H1 (cell line): ENCODE measurements around the gene GADD45A. TPM values are rescaled to one million over a fixed set of nuclear protein-coding genes. Genes with fewer than 3 reads are reported as not detected.
A peak's percentile ranks its signal among the peaks of the same experiment; 100 is the strongest.

Experiments used
- CTCF ChIA-PET: fragments of 300-600 bp; sonication (Branson Sonifier 250); formaldehyde crosslinking; loops from one replicate; lab custom pipeline; 2021; ENCODE audit not compliant: partially characterized antibody; lab: Charles Lee
- POLR2A ChIA-PET: fragments of 300-600 bp; sonication (Branson Sonifier 250); formaldehyde crosslinking; loops from one replicate; lab custom pipeline; 2021; ENCODE audit warnings: inconsistent platforms; ENCODE audit not compliant: partially characterized antibody; lab: Charles Lee
- DNase-seq, 2 experiments: peaks; one replicate each; pipeline versions ENCODE4 v3.0.0 to v3.0.0-alpha.2; 2010 to 2022; ENCODE audit warnings: low spot score in 2 of 2, low read depth in 1 of 2, mixed read lengths in 1 of 2
- FAIRE-seq: peaks from 2 replicates; lab custom pipeline; 2011; peaks lifted over from hg19 to GRCh38; lab: Jason Lieb, UNC
- H2AFZ ChIP-seq: 2 replicates; pipeline ENCODE4 v1.8.1; 2012; ENCODE audit warnings: low read length, inconsistent platforms
- H2AK5ac ChIP-seq: 2 replicates; pipeline ENCODE4 v1.6.1; 2013; ENCODE audit warnings: low read depth, low read length
- H2BK120ac ChIP-seq: replicated peaks from 2 replicates; pipeline ENCODE3; 2013; ENCODE audit warnings: low read depth, low read length, inconsistent platforms
- H2BK12ac ChIP-seq: 2 replicates; pipeline ENCODE4 v1.6.1; 2013; ENCODE audit warnings: low read depth, low read length
- H2BK15ac ChIP-seq: 2 replicates; pipeline ENCODE4 v1.6.1; 2013; ENCODE audit warnings: low read length
- H2BK20ac ChIP-seq: 2 replicates; pipeline ENCODE4 v1.6.1; 2013; ENCODE audit warnings: low read length
- H2BK5ac ChIP-seq: 2 replicates; pipeline ENCODE4 v1.6.1; 2013; ENCODE audit warnings: low read depth, low read length
- H3K14ac ChIP-seq: 2 replicates; pipeline ENCODE4 v1.6.1; 2013; ENCODE audit warnings: inconsistent platforms; ENCODE audit not compliant: insufficient read length
- H3K18ac ChIP-seq: 2 replicates; pipeline ENCODE4 v1.6.1; 2013; ENCODE audit warnings: low read length; ENCODE audit errors: extremely low read depth
- H3K23ac ChIP-seq: 2 replicates; pipeline ENCODE4 v1.6.1; 2013; ENCODE audit warnings: inconsistent platforms; ENCODE audit not compliant: insufficient read length
- H3K23me2 ChIP-seq: 2 replicates; pipeline ENCODE4 v1.6.1; 2013; ENCODE audit warnings: low read depth, low read length
- H3K27ac ChIP-seq: 2 replicates; pipeline ENCODE4 v1.6.1; 2011; ENCODE audit warnings: low read depth, low read length, inconsistent platforms
- H3K27me3 ChIP-seq, 4 experiments: replicated peaks in 1 of 4; 1 replicate in 1 of 4; 2 replicates in 3 of 4; pipeline versions ENCODE4 v1.6.1 to v1.8.1; 2011 to 2013; ENCODE audit warnings: low read length in 3 of 4, mild to moderate bottlenecking in 3 of 4, inconsistent platforms in 2 of 4, mixed read lengths in 2 of 4, moderate library complexity in 1 of 4; ENCODE audit not compliant: control insufficient read depth in 3 of 4, insufficient read depth in 3 of 4; ENCODE audit errors: extremely low read depth in 1 of 4
- H3K36me3 ChIP-seq, 4 experiments: 2 replicates each; pipeline versions ENCODE4 v1.6.1 to v1.8.1; 2011 to 2013; ENCODE audit warnings: mild to moderate bottlenecking in 4 of 4, low read length in 3 of 4, moderate library complexity in 2 of 4, control low read depth in 1 of 4, inconsistent platforms in 1 of 4; ENCODE audit not compliant: insufficient read depth in 4 of 4, control insufficient read depth in 2 of 4
- H3K4ac ChIP-seq: replicated peaks from 2 replicates; pipeline ENCODE3; 2013; ENCODE audit warnings: low read length, low read depth, mixed read lengths, inconsistent platforms; ENCODE audit not compliant: insufficient read length
- H3K4me1 ChIP-seq, 4 experiments: replicated peaks in 1 of 4; 1 replicate in 1 of 4; 2 replicates in 3 of 4; pipeline versions ENCODE4 v1.6.1 to v1.8.1; 2011 to 2013; ENCODE audit warnings: low read length in 3 of 4, inconsistent platforms in 2 of 4, mixed read lengths in 1 of 4; ENCODE audit not compliant: insufficient read depth in 4 of 4, control insufficient read depth in 3 of 4
- H3K4me2 ChIP-seq, 2 experiments: 2 replicates each; pipeline versions ENCODE4 v1.6.1 to v1.8.1; 2011 to 2013; ENCODE audit warnings: low read depth in 2 of 2, low read length in 2 of 2, control low read depth in 1 of 2, inconsistent platforms in 1 of 2, mild to moderate bottlenecking in 1 of 2; ENCODE audit not compliant: insufficient read depth in 1 of 2
- H3K4me3 ChIP-seq, 4 experiments: fragments of 200-600, 300-600 bp in 1 of 4; sonication (generic), shearing (Covaris generic), sonication (Bioruptor Twin) in 1 of 4; 2 replicates each; pipeline versions ENCODE4 v1.5.1 to v1.8.1; 2011 to 2016; ENCODE audit warnings: low read length in 4 of 4, low read depth in 3 of 4, control low read depth in 2 of 4, inconsistent platforms in 2 of 4, mild to moderate bottlenecking in 2 of 4, mixed read lengths in 1 of 4, moderate library complexity in 1 of 4; ENCODE audit not compliant: insufficient read depth in 2 of 4; ENCODE audit errors: extremely low read depth in 1 of 4
- H3K56ac ChIP-seq: replicated peaks from 2 replicates; pipeline ENCODE3; 2013; ENCODE audit warnings: low read depth, mild to moderate bottlenecking, mixed read lengths, low read length, inconsistent platforms; ENCODE audit not compliant: insufficient read length
- H3K79me1 ChIP-seq: 2 replicates; pipeline ENCODE4 v1.6.1; 2013; ENCODE audit warnings: low read depth, low read length, control low read depth
- H3K79me2 ChIP-seq, 2 experiments: 2 replicates each; pipeline versions ENCODE4 v1.6.1 to v1.8.1; 2012 to 2013; ENCODE audit warnings: low read length in 2 of 2, mild to moderate bottlenecking in 2 of 2, inconsistent platforms in 1 of 2; ENCODE audit not compliant: insufficient read depth in 2 of 2, control insufficient read depth in 1 of 2
- H3K9ac ChIP-seq, 4 experiments: replicated peaks in 1 of 4; 1 replicate in 1 of 4; 2 replicates in 3 of 4; pipeline versions ENCODE4 v1.6.1 to v1.8.1; 2011 to 2013; ENCODE audit warnings: low read depth in 3 of 4, low read length in 3 of 4, control low read depth in 2 of 4, mild to moderate bottlenecking in 2 of 4, moderate library complexity in 2 of 4, inconsistent platforms in 1 of 4; ENCODE audit errors: extremely low read depth in 1 of 4
- H3K9me3 ChIP-seq, 2 experiments: 2 replicates each; pipeline versions ENCODE4 v1.6.1 to v1.8.1; 2012 to 2013; ENCODE audit warnings: mild to moderate bottlenecking in 2 of 2, moderate library complexity in 2 of 2, control low read depth in 1 of 2, inconsistent platforms in 1 of 2, low read depth in 1 of 2, low read length in 1 of 2, mixed read lengths in 1 of 2; ENCODE audit not compliant: insufficient read depth in 2 of 2
- H4K20me1 ChIP-seq, 2 experiments: replicated peaks in 1 of 2; 2 replicates each; pipeline versions ENCODE3 to v1.8.1; 2011 to 2013; ENCODE audit warnings: inconsistent platforms in 2 of 2, low read length in 2 of 2, mild to moderate bottlenecking in 1 of 2; ENCODE audit not compliant: insufficient read depth in 2 of 2, control insufficient read depth in 1 of 2
- H4K5ac ChIP-seq: 2 replicates; pipeline ENCODE4 v1.6.1; 2013; ENCODE audit warnings: low read length, low read depth, mixed read lengths, inconsistent platforms; ENCODE audit not compliant: insufficient read length
- H4K8ac ChIP-seq: 2 replicates; pipeline ENCODE4 v1.8.0; 2013; ENCODE audit warnings: mild to moderate bottlenecking, moderate library complexity, low read length, inconsistent platforms; ENCODE audit not compliant: insufficient read depth; ENCODE audit errors: extremely low read depth
- H4K91ac ChIP-seq: replicated peaks from 2 replicates; pipeline ENCODE3; 2013; ENCODE audit warnings: low read length, mixed read lengths, inconsistent platforms; ENCODE audit not compliant: insufficient read length
- CBX8 ChIP-seq: fragments of 300-800, 300-1000 bp; sonication (generic); IDR thresholded peaks from 2 replicates; pipeline ENCODE4 v1.7.1; 2016; ENCODE audit warnings: low read depth, low read length, borderline replicate concordance
- CEBPB ChIP-seq: IDR thresholded peaks from 2 replicates; pipeline ENCODE4 v1.6.1; 2012; ENCODE audit warnings: low read depth, low read length
- KDM1A ChIP-seq: fragments of 200-600, 300-600 bp; sonication (generic); IDR thresholded peaks from 2 replicates; pipeline ENCODE4 v1.7.1; 2016; ENCODE audit warnings: mild to moderate bottlenecking, low read length, borderline replicate concordance
- POU5F1 ChIP-seq: IDR thresholded peaks from 2 replicates; pipeline ENCODE4 v1.6.1; 2011; ENCODE audit warnings: low read depth, mild to moderate bottlenecking, low read length, moderate library complexity
- SRF ChIP-seq: IDR thresholded peaks from 2 replicates; pipeline ENCODE4 v1.6.1; 2011; ENCODE audit warnings: mild to moderate bottlenecking, low read depth, low read length, moderate library complexity
- WGBS, 2 experiments: shearing (Covaris generic) in 1 of 2; methylation state at CpG; one replicate each; pipeline versions ENCODE4 v1.1.6 to v1.1.7; 2013 to 2015; ENCODE audit warnings: low lambda C conversion rate in 2 of 2, mixed read lengths in 2 of 2, inconsistent platforms in 1 of 2, low coverage in 1 of 2, missing lambda C conversion rate in 1 of 2; ENCODE audit not compliant: insufficient replicate concordance in 2 of 2, insufficient coverage in 1 of 2, insufficient read length in 1 of 2; ENCODE audit errors: extremely low coverage in 1 of 2, missing lambda C conversion rate in 1 of 2; 5-methylcytosine and 5-hydroxymethylcytosine counted together
- polyA plus RNA-seq, 7 experiments: library from polyadenylated mRNA; depleted of rRNA in 3 of 7; stranded (reverse) in 5 of 7; unstranded in 2 of 7; fragments of >200 nt in 5 of 7; fragments of 200-250 nt in 2 of 7; gene quantifications; 1 replicate in 5 of 7; 2 replicates in 1 of 7; 4 replicates in 1 of 7; pipeline versions ENCODE4 v1.2.1 to v1.2.3, GENCODE V29; 2011 to 2013; ENCODE audit warnings: missing spikeins in 2 of 7, mixed read lengths in 2 of 7
- total RNA-seq: library from RNA; stranded (reverse); fragmentation: NEBNext Ultra II Directional; extraction: Animal tissue kit (Norgen Biotek cat#: 25700); gene quantifications from 2 replicates; pipeline ENCODE4 v1.2.1, GENCODE V29; 2021

Gene GADD45A
- total and polyA plus RNA-seq, 2 of the 8 experiments (the other 6 are each of a cell fraction or from before 2014, with no cell fraction given): 7.6 to 15.6 TPM

- Histone ChIP-seq H4K5ac (no peak overlapping the region), H3K36me3 (no peaks in the 10 kb centered on the region; a peak in 1 of 8 replicates), H3K4ac (no peak overlapping the region), H2BK12ac (no peak overlapping the region), H4K91ac (no peak overlapping the region), H2AK5ac (no peak overlapping the region), H3K79me2 (no peaks in the 10 kb centered on the region), H3K9ac (no peak overlapping the region), H2AFZ (no peak overlapping the region), H3K14ac (no peak overlapping the region), H3K27ac (no peak overlapping the region), H3K18ac (no peak overlapping the region), H4K8ac (peak overlapping the region; percentile 57; the same call in 1 of the 2 replicates), H2BK20ac (no peak overlapping the region), H2BK5ac (no peak overlapping the region), H2BK15ac (no peak overlapping the region), H3K27me3 (peaks cover 0 to 1% (median 0%) of the 10 kb centered on the region in 4 experiments; a peak in 1 of 7 replicates), H3K4me2 (no peak overlapping the region), H2BK120ac (no peak overlapping the region), H3K4me1 (peaks cover 0 to 4% (median 0%) of the 10 kb centered on the region in 4 experiments; a peak in 1 of 7 replicates), H3K23me2 (no peaks in the 10 kb centered on the region), H3K79me1 (no peaks in the 10 kb centered on the region), H3K4me3 (no peak overlapping the region), H3K23ac (no peak overlapping the region), H4K20me1 (peaks cover 0 to 2% of the 10 kb centered on the region in 2 experiments), H3K9me3 (no peaks in the 10 kb centered on the region), H3K56ac (no peak overlapping the region)
- ChIA-PET POLR2A (no interaction called here), CTCF (interaction anchor here (0.5 to 1.6 kb wide), 4 partner anchors 9 to 763 kb away, joined by 3 to 8 read pairs (median 5); no protein-coding TSS in a partner anchor)
- TF ChIP-seq CBX8: no peak
- TF ChIP-seq SRF: no peak
- no peak for TF ChIP-seq CEBPB
- no peak for TF ChIP-seq KDM1A
- TF ChIP-seq POU5F1: no peak
- no peak for DNase-seq
- WGBS, 2 experiments: 91% methylated on average over 8 of the region's 8 CpGs; no CpG with 5 or more reads in 1 of the 2 experiments
- FAIRE-seq: no peak
These were observed 23.6 kb downstream of the GADD45A start for GRCh38 chr1:67708606-67709005.
